Panc1 (cell line): Measurements from ENCODE around the gene BMPR2. TPM values are rescaled to one million over a fixed set of nuclear protein-coding genes. Genes with fewer than 3 reads are reported as not detected.
"Not testable (repeated sequence)": the region's sequence is repeated elsewhere in the genome, so short reads cannot be mapped to it uniquely, and the experiment has no call there.

ENCODE experiments used
- ATAC-seq: fragments of 200-7000 bp; cut with Tn5 transposase; 2 replicates; pipeline ENCODE4 v1.9.1; 2020; ENCODE audit warnings: mild to moderate bottlenecking, moderate library complexity
- BruUV-seq: library from RNA; stranded (reverse); fragments of 400-500 nt; replicated peaks from 2 replicates; lab custom pipeline; 2021; lab: Mats Ljungman, UMichigan
- CTCF ChIA-PET: fragments of 300-600 bp; sonication (Branson Sonifier 250); formaldehyde crosslinking; loops from one replicate; lab custom pipeline; 2022; ENCODE audit warnings: antibody characterized with exemption; lab: Charles Lee
- POLR2A ChIA-PET: fragments of 300-600 bp; sonication (Branson Sonifier 250); formaldehyde crosslinking; loops from one replicate; lab custom pipeline; 2022; ENCODE audit warnings: antibody characterized with exemption; lab: Charles Lee
- DNase-seq: peaks from one replicate; pipeline ENCODE4 v3.0.0-alpha.2; 2010; ENCODE audit warnings: low read depth, low spot score
- H3K27ac ChIP-seq: 2 replicates; pipeline ENCODE4 v1.5.1; 2011; ENCODE audit warnings: mild to moderate bottlenecking, low read length, inconsistent platforms
- H3K27me3 ChIP-seq: fragments of 200-500 bp; sonication (Bioruptor generic); 2 replicates; pipeline ENCODE4 v1.6.0; 2014; ENCODE audit warnings: low read length, inconsistent platforms; ENCODE audit not compliant: control insufficient read depth, insufficient read depth
- H3K36me3 ChIP-seq: fragments of 200-500 bp; sonication (Bioruptor generic); 2 replicates; pipeline ENCODE4 v1.5.1; 2014; ENCODE audit warnings: inconsistent platforms, mild to moderate bottlenecking, low read length, moderate library complexity; ENCODE audit not compliant: control insufficient read depth, insufficient read depth
- H3K4me1 ChIP-seq: 2 replicates; pipeline ENCODE4 v1.5.1; 2011; ENCODE audit warnings: inconsistent platforms, mild to moderate bottlenecking, low read length, moderate library complexity; ENCODE audit not compliant: control insufficient read depth, insufficient read depth
- H3K4me3 ChIP-seq, 2 experiments: 2 replicates each; pipeline ENCODE4 v1.5.1; 2011 to 2012; ENCODE audit warnings: low read depth in 2 of 2, low read length in 2 of 2, mild to moderate bottlenecking in 2 of 2, inconsistent platforms in 1 of 2, moderate library complexity in 1 of 2
- H3K9me3 ChIP-seq: fragments of 200-500 bp; sonication (Bioruptor generic); 2 replicates; pipeline ENCODE4 v1.5.1; 2014; ENCODE audit warnings: low read depth, mild to moderate bottlenecking, inconsistent platforms, low read length, moderate library complexity; ENCODE audit not compliant: control insufficient read depth, insufficient read depth
- CTCF ChIP-seq: fragments of 450-650 bp; IDR thresholded peaks from 2 replicates; pipeline ENCODE4 v1.5.1; 2017; ENCODE audit warnings: mild to moderate bottlenecking
- POLR2AphosphoS5 ChIP-seq: IDR thresholded peaks from 2 replicates; pipeline ENCODE4 v1.6.1; 2012; ENCODE audit warnings: mild to moderate bottlenecking, low read depth, low read length, moderate library complexity
- REST ChIP-seq, 2 experiments: IDR thresholded peaks; 2 replicates each; pipeline ENCODE4 v1.6.1; 2011 to 2012; ENCODE audit warnings: low read depth in 2 of 2, control low read depth in 1 of 2, low read length in 1 of 2, mild to moderate bottlenecking in 1 of 2, moderate library complexity in 1 of 2; ENCODE audit not compliant: insufficient read depth in 1 of 2
- SIN3A ChIP-seq: IDR thresholded peaks from 2 replicates; pipeline ENCODE4 v1.6.1; 2012; ENCODE audit warnings: low read depth, mild to moderate bottlenecking, low read length, moderate library complexity, borderline replicate concordance; ENCODE audit not compliant: insufficient read depth
- TCF7L2 ChIP-seq: IDR thresholded peaks from 2 replicates; pipeline ENCODE4 v1.6.1; 2011; ENCODE audit warnings: mild to moderate bottlenecking, low read depth, low read length, inconsistent platforms
- in situ Hi-C: cut with HindIII; loops from 2 replicates; pipeline ENCODE4 v1.10.0; 2016; ENCODE audit warnings: low sequenced_read_pairs, low pct_unique_long_range_greater_than_20kb
- intact Hi-C: fragments of 100-400 bp; cut with micrococcal nuclease; formaldehyde crosslinking; loops from one replicate; pipeline ENCODE4 v1.10.0; 2022; ENCODE audit not compliant: unreplicated experiment
- total RNA-seq: library from RNA; stranded (reverse); gene quantifications from one replicate; pipeline ENCODE4 v1.2.1, GENCODE V29; 2021; ENCODE audit not compliant: unreplicated experiment

The BMPR2 gene
- total RNA-seq, 1 experiment from 2014 or later: 65.2 TPM

- Histone ChIP-seq H3K36me3 (no peaks in the 10 kb centered on the region), H3K4me1 (no peaks in the 10 kb centered on the region; the same call in 1 of the 2 replicates), H3K4me3 (no peak overlapping the region), H3K27ac (no peak overlapping the region), H3K27me3 (no peaks in the 10 kb centered on the region), H3K9me3 (no peaks in the 10 kb centered on the region)
- ChIA-PET POLR2A (no interaction called here), CTCF (no interaction called here)
- ATAC-seq (no peak), DNase-seq (no peak)
- TF ChIP-seq TCF7L2 (no peak), POLR2AphosphoS5 (no peak), CTCF (no peak), REST (IDR thresholded peaks at IDR 0.05; ENCODE audit: insufficient read depth in 1 of 2, low read depth in 2 of 2, low read length in 1 of 2) (no peak), SIN3A (no peak)
- no TSS peak for BruUV-seq
- intact Hi-C loops: no loop called here
- in situ Hi-C loops: no loop called here
These were observed 169.8 kb downstream of the BMPR2 start for GRCh38 chr2:202545931-202546330.

- CTCF ChIA-PET, H3K4me1 ChIP-seq, H3K27ac ChIP-seq, H3K4me3 ChIP-seq, H3K36me3 ChIP-seq, H3K9me3 ChIP-seq, in situ Hi-C loops, DNase-seq, H3K27me3 ChIP-seq, intact Hi-C loops, POLR2A ChIA-PET, BruUV-seq: not testable (repeated sequence)
- peak; percentile 73 for ATAC-seq
These were observed 170.5 kb downstream of the BMPR2 start for GRCh38 chr2:202546499-202547141.

- ATAC-seq (no peak), DNase-seq (no peak)
- 0 out of 2 replicates have a peak, but pooled peaks cover 4% of the 10 kb centered on the region for H3K36me3 ChIP-seq
- H3K4me1 ChIP-seq: no peaks in the 10 kb centered on the region; the same call in 1 of the 2 replicates
- POLR2A ChIA-PET: no interaction called here
- H3K27me3 ChIP-seq: no peaks in the 10 kb centered on the region
- in situ Hi-C loops (no loop called here), intact Hi-C loops (no loop called here)
- H3K4me3 ChIP-seq: no peak overlapping the region
- TF ChIP-seq CTCF: no peak
- no peak for TF ChIP-seq POLR2AphosphoS5
- no TSS peak for BruUV-seq
- CTCF ChIA-PET: interaction anchor here (0.6 kb wide), 1 partner anchor 14 kb away, joined by 3 read pairs; no protein-coding TSS in a partner anchor
- no peaks in the 10 kb centered on the region for H3K9me3 ChIP-seq
- H3K27ac ChIP-seq: no peak overlapping the region
These were observed 172.1 kb downstream of the BMPR2 start for GRCh38 chr2:202548240-202548639.

GRCh38 chr2:202551000-202551399 is 174.9 kb downstream of the BMPR2 start:
- BruUV-seq, H3K4me1 ChIP-seq, H3K27me3 ChIP-seq, H3K4me3 ChIP-seq, intact Hi-C loops, H3K27ac ChIP-seq, ATAC-seq, DNase-seq, CTCF ChIA-PET, H3K36me3 ChIP-seq, in situ Hi-C loops, H3K9me3 ChIP-seq: not testable (repeated sequence)
- POLR2A ChIA-PET: interaction anchor here (0.6 kb wide), 1 partner anchor 281 kb away, joined by 3 read pairs; no protein-coding TSS in a partner anchor
